ENCODE results near the gene EEF1A2. TPM values are rescaled to one million over a fixed set of nuclear protein-coding genes. Genes with fewer than 3 reads are reported as not detected.

EEF1A2 gene
- total RNA-seq, 4 donors from 2014 or later: 0.75 to 5.0 (median 3.3) TPM

GRCh38 chr20:63443606-63444395 lies 55.1 kb downstream of the EEF1A2 start:
- H3K36me3 ChIP-seq: no peaks in the 10 kb centered on the region
- H3K27ac ChIP-seq: no peak overlapping the region
- no peak overlapping the region for H3K4me3 ChIP-seq
- no peaks in the 10 kb centered on the region for H3K4me1 ChIP-seq
- TF ChIP-seq POLR2A (IDR thresholded peaks at IDR 0.05): no peak
- no peak for TF ChIP-seq CTCF (IDR thresholded peaks at IDR 0.05)
- TF ChIP-seq EP300 (IDR thresholded peaks at IDR 0.05; ENCODE audit: low read depth): no peak
- no peak for TF ChIP-seq POLR2AphosphoS5 (IDR thresholded peaks at IDR 0.05)
- no peaks in the 10 kb centered on the region for H3K9me3 ChIP-seq
- H3K27me3 ChIP-seq: peaks cover 41% of the 10 kb centered on the region
- in situ Hi-C loops (cut with MboI; ENCODE audit: low pct_ligation_motif_present in 1 of 4, low pct_unique_long_range_greater_than_20kb in 1 of 4, low sequenced_read_pairs in 3 of 4) (no loop called here), intact Hi-C loops (cut with DNase I; ENCODE audit: low total_unique reads) (no loop called here)
- WGBS, 2 donors (ENCODE audit: low coverage in 1 of 2): 85 to 100% methylated on average over 2 to 25 of the region's 25 CpGs
- DNase-seq: no peak

- no peaks in the 10 kb centered on the region for H3K4me1 ChIP-seq
- no peaks in the 10 kb centered on the region for H3K36me3 ChIP-seq
- intact Hi-C loops (cut with DNase I; ENCODE audit: low total_unique reads) (no loop called here), in situ Hi-C loops (cut with MboI; ENCODE audit: low pct_ligation_motif_present in 1 of 4, low pct_unique_long_range_greater_than_20kb in 1 of 4, low sequenced_read_pairs in 3 of 4) (no loop called here)
- TF ChIP-seq CTCF (IDR thresholded peaks at IDR 0.05) (peak in 3 of 5 experiments; percentile 17 to 44 (median 32)), POLR2AphosphoS5 (IDR thresholded peaks at IDR 0.05) (no peak), EP300 (IDR thresholded peaks at IDR 0.05; ENCODE audit: low read depth) (no peak), POLR2A (IDR thresholded peaks at IDR 0.05) (no peak)
- H3K4me3 ChIP-seq: no peak overlapping the region
- DNase-seq: peak; percentile 51
- H3K27me3 ChIP-seq: peaks cover 24% of the 10 kb centered on the region
- no peak overlapping the region for H3K27ac ChIP-seq
- 39% methylated on average over 9 of the region's 11 CpGs; no CpG with 5 or more reads in 1 of the 2 donors for WGBS, 2 donors (ENCODE audit: low coverage in 1 of 2)
- H3K9me3 ChIP-seq: no peaks in the 10 kb centered on the region
Observed at GRCh38 chr20:63442100-63442493, 56.8 kb downstream of the EEF1A2 start.

- H3K36me3 ChIP-seq: no peaks in the 10 kb centered on the region
- intact Hi-C loops (cut with DNase I; ENCODE audit: low total_unique reads): no loop called here
- peaks cover 17% of the 10 kb centered on the region for H3K27me3 ChIP-seq
- H3K4me3 ChIP-seq: no peak overlapping the region
- no peak overlapping the region for H3K27ac ChIP-seq
- no peaks in the 10 kb centered on the region for H3K9me3 ChIP-seq
- in situ Hi-C loops (cut with MboI; ENCODE audit: low pct_ligation_motif_present in 1 of 4, low pct_unique_long_range_greater_than_20kb in 1 of 4, low sequenced_read_pairs in 3 of 4): no loop called here
- no peak for DNase-seq
- no peak for TF ChIP-seq CTCF (IDR thresholded peaks at IDR 0.05)
- no peak for TF ChIP-seq POLR2AphosphoS5 (IDR thresholded peaks at IDR 0.05)
- H3K4me1 ChIP-seq: no peaks in the 10 kb centered on the region
- 0 to 35% methylated on average over 2 to 21 of the region's 22 CpGs for WGBS, 2 donors (ENCODE audit: low coverage in 1 of 2)
Observed at GRCh38 chr20:63441136-63442099, 57.5 kb downstream of the EEF1A2 start.

GRCh38 chr20:63440366-63440955 lies 58.4 kb downstream of the EEF1A2 start:
- intact Hi-C loops (cut with DNase I; ENCODE audit: low total_unique reads) (no loop called here), in situ Hi-C loops (cut with MboI; ENCODE audit: low pct_ligation_motif_present in 1 of 4, low pct_unique_long_range_greater_than_20kb in 1 of 4, low sequenced_read_pairs in 3 of 4) (no loop called here)
- Histone ChIP-seq H3K27me3 (peaks cover 13% of the 10 kb centered on the region), H3K4me3 (no peak overlapping the region), H3K4me1 (no peaks in the 10 kb centered on the region), H3K36me3 (no peaks in the 10 kb centered on the region), H3K27ac (no peak overlapping the region), H3K9me3 (no peaks in the 10 kb centered on the region)
- TF ChIP-seq POLR2A (IDR thresholded peaks at IDR 0.05): no peak
- no peak for TF ChIP-seq POLR2AphosphoS5 (IDR thresholded peaks at IDR 0.05)
- no peak for TF ChIP-seq CTCF (IDR thresholded peaks at IDR 0.05)
- TF ChIP-seq EP300 (IDR thresholded peaks at IDR 0.05; ENCODE audit: low read depth): no peak
- no peak for DNase-seq
- WGBS, 2 donors (ENCODE audit: low coverage in 1 of 2): 72% methylated on average over 26 of the region's 26 CpGs; no CpG with 5 or more reads in 1 of the 2 donors

All from transverse colon (tissue), 4 donors.